Epithelial cell of esophagus (primary cell): ENCODE results near the gene NFKB2.

Source experiments
- DNase-seq: peaks from one replicate; pipeline ENCODE4 v3.0.0; 2010; ENCODE audit warnings: low read depth
- H3K4me3 ChIP-seq: 2 replicates; pipeline ENCODE4 v1.5.1; 2011; ENCODE audit warnings: mild to moderate bottlenecking, low read length, control low read depth
- CTCF ChIP-seq: IDR thresholded peaks from 2 replicates; pipeline ENCODE4 v1.5.1; 2011; ENCODE audit warnings: low read depth, mild to moderate bottlenecking, low read length, control low read depth, inconsistent platforms; ENCODE audit not compliant: insufficient read depth; ENCODE audit errors: missing control alignments

NFKB2 gene

GRCh38 chr10:102399217-102400021 lies 3.9 kb downstream of the NFKB2 start:
- peak; percentile 64 for TF ChIP-seq CTCF
- peak; percentile 87 for DNase-seq
- H3K4me3 ChIP-seq: peak overlapping the region; percentile 45

- no peak overlapping the region for H3K4me3 ChIP-seq
- no peak for TF ChIP-seq CTCF
- no peak for DNase-seq
These were observed 4.6 kb downstream of the NFKB2 start for GRCh38 chr10:102400076-102400475.

GRCh38 chr10:102400598-102401341 lies 5.3 kb downstream of the NFKB2 start:
- no peak for TF ChIP-seq CTCF
- DNase-seq: no peak
- no peak overlapping the region for H3K4me3 ChIP-seq

GRCh38 chr10:102401342-102401654 lies 5.8 kb downstream of the NFKB2 start:
- H3K4me3 ChIP-seq: no peak overlapping the region
- no peak for DNase-seq
- no peak for TF ChIP-seq CTCF

- peak; percentile 92 for DNase-seq
- no peak for TF ChIP-seq CTCF
- no peak overlapping the region for H3K4me3 ChIP-seq
These were observed 6.4 kb downstream of the NFKB2 start for GRCh38 chr10:102401735-102402511.

- no peak for DNase-seq
- no peak overlapping the region for H3K4me3 ChIP-seq
- no peak for TF ChIP-seq CTCF
These were observed 7.0 kb downstream of the NFKB2 start for GRCh38 chr10:102402512-102402896.
